GM12873 (cell line): ENCODE measurements around the gene VGLL2.

Source experiments
- TF ChIP-seq, protein P1 (sequence below): IDR thresholded peaks from 2 replicates; pipeline ENCODE4 v1.5.1; 2012; ENCODE audit warnings: low read depth, mild to moderate bottlenecking, moderate library complexity, low read length, control low read depth; ENCODE audit not compliant: insufficient read depth; ENCODE audit errors: missing control alignments

Gene VGLL2

GRCh38 chr6:117272032-117272866, 6.9 kb downstream of the VGLL2 start:
- TF ChIP-seq, protein P1, sequence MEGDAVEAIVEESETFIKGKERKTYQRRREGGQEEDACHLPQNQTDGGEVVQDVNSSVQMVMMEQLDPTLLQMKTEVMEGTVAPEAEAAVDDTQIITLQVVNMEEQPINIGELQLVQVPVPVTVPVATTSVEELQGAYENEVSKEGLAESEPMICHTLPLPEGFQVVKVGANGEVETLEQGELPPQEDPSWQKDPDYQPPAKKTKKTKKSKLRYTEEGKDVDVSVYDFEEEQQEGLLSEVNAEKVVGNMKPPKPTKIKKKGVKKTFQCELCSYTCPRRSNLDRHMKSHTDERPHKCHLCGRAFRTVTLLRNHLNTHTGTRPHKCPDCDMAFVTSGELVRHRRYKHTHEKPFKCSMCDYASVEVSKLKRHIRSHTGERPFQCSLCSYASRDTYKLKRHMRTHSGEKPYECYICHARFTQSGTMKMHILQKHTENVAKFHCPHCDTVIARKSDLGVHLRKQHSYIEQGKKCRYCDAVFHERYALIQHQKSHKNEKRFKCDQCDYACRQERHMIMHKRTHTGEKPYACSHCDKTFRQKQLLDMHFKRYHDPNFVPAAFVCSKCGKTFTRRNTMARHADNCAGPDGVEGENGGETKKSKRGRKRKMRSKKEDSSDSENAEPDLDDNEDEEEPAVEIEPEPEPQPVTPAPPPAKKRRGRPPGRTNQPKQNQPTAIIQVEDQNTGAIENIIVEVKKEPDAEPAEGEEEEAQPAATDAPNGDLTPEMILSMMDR = no peak

- TF ChIP-seq, protein P1 = no peak
Measured at GRCh38 chr6:117272891-117273290, 7.5 kb downstream of the VGLL2 start.

DNA sequence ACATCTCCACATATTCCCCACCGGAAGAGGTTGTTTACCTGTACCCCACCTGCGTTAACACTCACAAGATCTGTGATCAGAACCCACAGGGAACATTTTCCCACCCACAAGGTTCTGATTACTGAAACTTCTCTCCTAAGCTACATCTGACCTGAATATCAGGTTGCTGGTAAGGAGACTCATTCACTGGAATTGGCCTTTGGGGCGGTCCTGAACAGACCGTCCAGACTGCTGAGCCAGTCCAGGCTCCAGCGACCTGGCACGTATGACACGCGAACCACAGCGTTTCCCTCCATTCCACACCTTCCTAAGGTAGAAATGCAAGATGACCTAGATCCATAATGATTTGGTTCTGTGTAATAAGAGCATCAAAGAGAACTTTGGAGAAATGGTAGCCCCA, 9.8 kb downstream of the VGLL2 start:
- TF ChIP-seq, protein P1 = no peak

GRCh38 chr6:117275711-117276110, 10.4 kb downstream of the VGLL2 start:
- TF ChIP-seq, protein P1 = no peak

DNA sequence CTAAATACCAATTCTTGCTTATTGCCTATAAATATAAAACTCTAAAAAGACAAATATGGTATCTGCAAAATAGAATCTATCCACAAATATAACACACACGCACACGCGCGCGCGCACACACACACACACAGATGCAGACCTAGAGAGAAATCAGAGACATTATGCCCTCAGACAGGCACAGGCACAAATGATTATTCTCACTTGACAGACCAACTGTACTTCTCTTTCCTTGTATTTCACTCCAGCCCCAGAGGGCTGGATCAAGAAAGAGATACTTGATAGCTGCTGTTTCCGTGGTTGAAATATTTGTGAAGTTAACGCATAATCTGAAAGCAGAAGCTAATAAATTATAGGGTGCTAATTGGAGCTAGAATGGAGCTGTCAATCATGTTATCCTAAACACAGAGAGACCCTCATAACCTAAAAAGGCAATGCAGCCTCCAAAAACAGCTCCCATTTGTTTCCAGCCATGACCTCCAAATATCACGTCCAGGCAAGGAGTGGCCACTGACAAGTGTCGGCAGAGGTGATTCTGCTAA, 11.5 kb downstream of the VGLL2 start:
- TF ChIP-seq, protein P1 = no peak

DNA sequence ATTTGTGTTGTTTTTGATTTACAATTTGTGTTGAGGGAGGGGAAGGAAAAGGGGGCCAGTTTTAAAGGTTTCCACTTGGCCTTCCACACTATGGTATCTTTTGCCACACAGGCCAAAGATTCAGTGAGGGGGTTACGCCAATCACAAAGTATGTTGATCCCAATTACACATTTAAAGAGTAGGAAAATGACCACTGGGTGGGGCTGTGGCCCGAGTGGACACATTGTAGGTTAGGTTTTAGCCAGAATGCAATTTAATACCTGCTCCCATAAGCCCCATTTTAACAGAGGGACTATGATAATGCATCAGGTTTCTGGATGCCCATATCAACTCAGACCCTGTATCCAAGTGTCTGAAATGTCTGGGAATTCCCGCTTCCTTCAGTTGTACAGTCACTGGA, 15.6 kb downstream of the VGLL2 start:
- TF ChIP-seq, protein P1 = no peak

DNA sequence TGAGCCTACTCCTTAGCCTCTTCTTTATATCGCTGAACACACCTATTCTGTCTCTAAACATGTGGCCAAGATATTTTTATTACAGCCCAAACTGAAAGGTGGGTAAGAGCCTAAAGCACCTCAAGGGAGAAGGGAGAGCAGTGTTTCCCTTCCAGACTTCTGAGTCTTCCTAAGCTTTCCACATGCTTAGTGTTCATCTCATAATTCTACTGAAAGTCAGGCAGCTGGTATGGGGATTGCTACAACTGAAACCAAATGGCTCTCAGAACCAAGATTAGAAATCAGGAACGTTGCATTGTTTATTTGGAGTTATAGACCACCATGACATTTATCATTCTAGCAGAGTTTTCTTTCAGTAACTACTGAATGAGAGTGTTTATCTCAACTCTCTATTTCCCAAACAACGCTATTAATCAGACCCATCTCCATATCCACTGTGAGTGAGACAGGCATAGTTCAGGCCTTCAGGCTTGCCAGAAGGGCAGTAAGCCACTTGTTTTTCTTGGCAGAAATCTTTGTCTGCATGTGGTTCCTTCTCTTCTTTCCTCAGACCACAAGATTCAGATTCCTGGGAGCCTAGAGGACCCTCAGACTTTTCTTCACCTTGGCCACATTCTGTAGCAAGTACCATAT, 22.8 kb downstream of the VGLL2 start:
- TF ChIP-seq, protein P1 = no peak
